ENCODE measurements around the gene CACNB4. TPM values are rescaled to one million over a fixed set of nuclear protein-coding genes. Genes with fewer than 3 reads are reported as not detected.

The CACNB4 gene
- total and polyA plus RNA-seq, 9 of the 15 experiments (the other 6 are each of a cell fraction or from before 2014, with no cell fraction given), result 0.01 to 0.20 (median 0.04) TPM; not detected in 1

GRCh38 chr2:152072011-152072410, 26.8 kb downstream of the CACNB4 start:
- ChIA-PET POLR2A (no interaction called here), CTCF (ENCODE audit: low intra/inter-chr PET ratio) (no interaction called here)
- Histone ChIP-seq H3K9me1 (ENCODE audit: control insufficient read depth, insufficient read depth, low read length) (no peaks in the 10 kb centered on the region), H3K4me2 (ENCODE audit: insufficient read depth, low read length) (no peak overlapping the region), H3K9ac (ENCODE audit: insufficient read depth in 1 of 2, low read depth in 2 of 2, low read length in 2 of 2) (no peak overlapping the region), H3K27ac (ENCODE audit: extremely low read depth, low read depth, low read length) (no peak overlapping the region), H3K9me3 (replicated peaks; ENCODE audit: control insufficient read depth, insufficient read depth, low read depth, low read length) (no peaks in the 10 kb centered on the region), H2AFZ (ENCODE audit: low read depth, low read length) (no peak overlapping the region), H3K36me3 (ENCODE audit: control insufficient read depth, insufficient read depth, low read length) (no peaks in the 10 kb centered on the region), H3K79me2 (ENCODE audit: control insufficient read depth, insufficient read depth, low read length) (no peaks in the 10 kb centered on the region), H3K4me1 (replicated peaks in 1 of 2; ENCODE audit: control insufficient read depth in 2 of 2, insufficient read depth in 2 of 2, low read length in 2 of 2) (no peaks in the 10 kb centered on the region), H3K4me3 (no peak overlapping the region), H3K27me3 (ENCODE audit: control insufficient read depth in 2 of 2, insufficient read depth in 2 of 2, low read length in 2 of 2) (peaks cover 6 to 21% of the 10 kb centered on the region in 2 experiments; a peak in 3 of 5 replicates), H4K20me1 (replicated peaks; ENCODE audit: control insufficient read depth, insufficient read depth, low read length) (no peaks in the 10 kb centered on the region; the same call in 1 of the 2 replicates)
- in situ Hi-C loops (cut with MboI) (loop anchor here (25.0 kb wide), 1 partner anchor 1440 kb away; no protein-coding TSS in a partner anchor), intact Hi-C loops (cut with micrococcal nuclease) (no loop called here)
- no peak for DNase-seq (ENCODE audit: extremely low read depth in 1 of 4, low spot score in 3 of 4)
- no peak for ATAC-seq
- WGBS (ENCODE audit: insufficient coverage, low coverage, missing lambda C conversion rate), result 5% methylated on average over 2 of the region's 2 CpGs
- BruUV-seq (replicated peaks), result no TSS peak
- no peak for FAIRE-seq
- TF ChIP-seq ATF1 (CRISPR knock-in tag; IDR thresholded peaks at IDR 0.05) (no peak), ATF1 (tag; IDR thresholded peaks at IDR 0.05) (no peak), CUX1 (CRISPR knock-in tag; IDR thresholded peaks at IDR 0.05) (no peak), NCOA1 (IDR thresholded peaks at IDR 0.05; ENCODE audit: low read depth) (no peak), MXI1 (IDR thresholded peaks at IDR 0.05; ENCODE audit: low read depth, low read length) (no peak), GTF2E2 (tag; IDR thresholded peaks at IDR 0.05) (no peak), WHSC1 (IDR thresholded peaks at IDR 0.05; ENCODE audit: low read length) (no peak), NCOA4 (IDR thresholded peaks at IDR 0.05; ENCODE audit: partially characterized antibody) (no peak), ZC3H11A (IDR thresholded peaks at IDR 0.05; ENCODE audit: low read depth, low read length) (no peak), NBN (IDR thresholded peaks at IDR 0.05; ENCODE audit: low read depth) (no peak), KDM4B (IDR thresholded peaks at IDR 0.05; ENCODE audit: borderline replicate concordance in 2 of 2, low read depth in 1 of 2) (no peak), TAL1 (IDR thresholded peaks at IDR 0.05) (no peak)
- TF ChIP-seq, protein P1, sequence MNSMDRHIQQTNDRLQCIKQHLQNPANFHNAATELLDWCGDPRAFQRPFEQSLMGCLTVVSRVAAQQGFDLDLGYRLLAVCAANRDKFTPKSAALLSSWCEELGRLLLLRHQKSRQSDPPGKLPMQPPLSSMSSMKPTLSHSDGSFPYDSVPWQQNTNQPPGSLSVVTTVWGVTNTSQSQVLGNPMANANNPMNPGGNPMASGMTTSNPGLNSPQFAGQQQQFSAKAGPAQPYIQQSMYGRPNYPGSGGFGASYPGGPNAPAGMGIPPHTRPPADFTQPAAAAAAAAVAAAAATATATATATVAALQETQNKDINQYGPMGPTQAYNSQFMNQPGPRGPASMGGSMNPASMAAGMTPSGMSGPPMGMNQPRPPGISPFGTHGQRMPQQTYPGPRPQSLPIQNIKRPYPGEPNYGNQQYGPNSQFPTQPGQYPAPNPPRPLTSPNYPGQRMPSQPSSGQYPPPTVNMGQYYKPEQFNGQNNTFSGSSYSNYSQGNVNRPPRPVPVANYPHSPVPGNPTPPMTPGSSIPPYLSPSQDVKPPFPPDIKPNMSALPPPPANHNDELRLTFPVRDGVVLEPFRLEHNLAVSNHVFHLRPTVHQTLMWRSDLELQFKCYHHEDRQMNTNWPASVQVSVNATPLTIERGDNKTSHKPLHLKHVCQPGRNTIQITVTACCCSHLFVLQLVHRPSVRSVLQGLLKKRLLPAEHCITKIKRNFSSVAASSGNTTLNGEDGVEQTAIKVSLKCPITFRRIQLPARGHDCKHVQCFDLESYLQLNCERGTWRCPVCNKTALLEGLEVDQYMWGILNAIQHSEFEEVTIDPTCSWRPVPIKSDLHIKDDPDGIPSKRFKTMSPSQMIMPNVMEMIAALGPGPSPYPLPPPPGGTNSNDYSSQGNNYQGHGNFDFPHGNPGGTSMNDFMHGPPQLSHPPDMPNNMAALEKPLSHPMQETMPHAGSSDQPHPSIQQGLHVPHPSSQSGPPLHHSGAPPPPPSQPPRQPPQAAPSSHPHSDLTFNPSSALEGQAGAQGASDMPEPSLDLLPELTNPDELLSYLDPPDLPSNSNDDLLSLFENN (IDR thresholded peaks at IDR 0.05; ENCODE audit: low read depth in 2 of 2, low read length in 2 of 2), result no peak
- TF ChIP-seq, protein P2, sequence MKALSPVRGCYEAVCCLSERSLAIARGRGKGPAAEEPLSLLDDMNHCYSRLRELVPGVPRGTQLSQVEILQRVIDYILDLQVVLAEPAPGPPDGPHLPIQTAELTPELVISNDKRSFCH (CRISPR knock-in tag; IDR thresholded peaks at IDR 0.05), result no peak
- TF ChIP-seq, protein P2 (tag; IDR thresholded peaks at IDR 0.05), result no peak

All from K562 (cell line).